ENCODE results near the gene TMEM89.

GRCh38 chr3:48591886-48592518 lies 29.6 kb downstream of the TMEM89 start:
- no peak for TF ChIP-seq CTCF (IDR thresholded peaks at IDR 0.05)
- TF ChIP-seq POLR2A (IDR thresholded peaks at IDR 0.05): no peak

All from thyroid gland (tissue), 4 donors.